Esophagus muscularis mucosa (tissue), 4 donors: ENCODE data around the gene MAGIX. TPM values are rescaled to one million over a fixed set of nuclear protein-coding genes. Genes with fewer than 3 reads are reported as not detected.
"Not testable (repeated sequence)": the region's sequence is repeated elsewhere in the genome, so short reads cannot be mapped to it uniquely, and the experiment has no call there.

ENCODE experiments used
- DNase-seq: peaks from one replicate; pipeline ENCODE4 v3.0.0-alpha.2; 2017; ENCODE audit errors: extremely low spot score
- H3K27ac ChIP-seq, 4 donors: fragments of 200-600 bp; sonication (generic); replicated peaks in 1 of 4; 1 replicate in 3 of 4; 2 replicates in 1 of 4; pipeline ENCODE4 v1.5.1; 2016 to 2019; ENCODE audit warnings: mild to moderate bottlenecking in 1 of 4
- H3K27me3 ChIP-seq, 4 donors: fragments of 200-600 bp; sonication (generic); one replicate each; pipeline versions ENCODE4 v1.5.1 to v1.6.0; 2016 to 2019
- H3K36me3 ChIP-seq, 4 donors: fragments of 200-600 bp; sonication (generic); one replicate each; pipeline ENCODE4 v1.5.1; 2016 to 2019
- H3K4me1 ChIP-seq, 4 donors: fragments of 200-600 bp; sonication (generic); one replicate each; pipeline ENCODE4 v1.5.1; 2016 to 2019
- H3K4me3 ChIP-seq, 4 donors: fragments of 200-600 bp; sonication (generic); 1 replicate in 2 of 4; 2 replicates in 2 of 4; pipeline ENCODE4 v1.5.1; 2016 to 2019; ENCODE audit warnings: mild to moderate bottlenecking in 4 of 4, moderate library complexity in 1 of 4
- H3K9me3 ChIP-seq, 4 donors: fragments of 200-600 bp; sonication (generic); 1 replicate in 3 of 4; 2 replicates in 1 of 4; pipeline ENCODE4 v1.5.1; 2016 to 2019
- CTCF ChIP-seq, 3 experiments: fragments of 200-600 bp in 2 of 3; fragments of 450-650 bp in 1 of 3; sonication (generic) in 2 of 3; IDR thresholded peaks; one replicate each; pipeline ENCODE4 v1.5.1; 2017 to 2019; ENCODE audit warnings: antibody characterized with exemption in 3 of 3, mild to moderate bottlenecking in 2 of 3, moderate library complexity in 1 of 3
- EP300 ChIP-seq: sonication (generic); formaldehyde crosslinking; IDR thresholded peaks from one replicate; pipeline ENCODE4 v1.6.1; 2017; ENCODE audit warnings: antibody characterized with exemption
- POLR2A ChIP-seq: fragments of 450-650 bp; IDR thresholded peaks from one replicate; pipeline ENCODE4 v1.6.1; 2017; ENCODE audit warnings: antibody characterized with exemption, moderate library complexity, mild to moderate bottlenecking, low read depth
- POLR2AphosphoS5 ChIP-seq, 2 donors: sonication (generic); formaldehyde crosslinking; IDR thresholded peaks; one replicate each; pipeline ENCODE4 v1.6.1; 2017; ENCODE audit warnings: antibody characterized with exemption in 2 of 2
- WGBS: methylation state at CpG from one replicate; pipeline ENCODE4 v1.1.5; 2018; 5-methylcytosine and 5-hydroxymethylcytosine counted together
- intact Hi-C: fragments of 100-400 bp; cut with DNase I; formaldehyde crosslinking; loops from one replicate; pipeline ENCODE4 v1.15.1; 2023
- total RNA-seq, 4 donors: library from RNA; depleted of rRNA; stranded (reverse); fragments of >200 nt; gene quantifications; one replicate each; pipeline versions ENCODE4 v1.1.0 to v1.2.1, GENCODE V29; 2016

Gene MAGIX
- total RNA-seq, 4 donors from 2014 or later: 1.5 to 4.2 (median 3.6) TPM

- WGBS: 86% methylated on average over 4 of the region's 4 CpGs
- no peak for DNase-seq
- intact Hi-C loops: no loop called here
- Histone ChIP-seq H3K9me3 (peaks cover 0 to 19% (median 0%) of the 10 kb centered on the region in 4 donors), H3K36me3 (no peaks in the 10 kb centered on the region), H3K4me1 (peaks cover 0 to 3% (median 0%) of the 10 kb centered on the region in 4 donors), H3K4me3 (no peak overlapping the region), H3K27ac (no peak overlapping the region), H3K27me3 (no peaks in the 10 kb centered on the region)
- TF ChIP-seq POLR2AphosphoS5 (IDR thresholded peaks at IDR 0.05) (no peak), EP300 (no peak), CTCF (IDR thresholded peaks at IDR 0.05) (no peak), POLR2A (no peak)
Observed at GRCh38 chrX:49139713-49140112, 22.8 kb upstream of the MAGIX start.

- H3K4me1 ChIP-seq, intact Hi-C loops, H3K27me3 ChIP-seq, H3K4me3 ChIP-seq, DNase-seq, H3K36me3 ChIP-seq, H3K27ac ChIP-seq: not testable (repeated sequence)
- WGBS: 57% methylated on average over 9 of the region's 9 CpGs
- peaks cover 0 to 19% (median 0%) of the 10 kb centered on the region in 4 donors for H3K9me3 ChIP-seq
- peak; percentile 36 to 59 (median 39) for TF ChIP-seq CTCF (IDR thresholded peaks at IDR 0.05)
Observed at GRCh38 chrX:49142264-49142663, 20.3 kb upstream of the MAGIX start.

- intact Hi-C loops, DNase-seq, H3K4me1 ChIP-seq, H3K27me3 ChIP-seq, H3K27ac ChIP-seq, H3K36me3 ChIP-seq, H3K4me3 ChIP-seq: not testable (repeated sequence)
- WGBS: 77% methylated on average over 7 of the region's 7 CpGs
- peaks cover 0 to 19% (median 0%) of the 10 kb centered on the region in 4 donors for H3K9me3 ChIP-seq
Observed at GRCh38 chrX:49143154-49143553, 19.4 kb upstream of the MAGIX start.

GRCh38 chrX:49147282-49147681 lies 15.3 kb upstream of the MAGIX start:
- Histone ChIP-seq H3K27ac (no peak overlapping the region), H3K27me3 (no peaks in the 10 kb centered on the region), H3K4me3 (no peak overlapping the region), H3K9me3 (no peaks in the 10 kb centered on the region), H3K4me1 (no peaks in the 10 kb centered on the region), H3K36me3 (no peaks in the 10 kb centered on the region)
- WGBS: 94% methylated on average over 7 of the region's 8 CpGs
- intact Hi-C loops: no loop called here
- no peak for DNase-seq
- TF ChIP-seq CTCF (IDR thresholded peaks at IDR 0.05): no peak
- no peak for TF ChIP-seq POLR2AphosphoS5 (IDR thresholded peaks at IDR 0.05)
- no peak for TF ChIP-seq POLR2A
- no peak for TF ChIP-seq EP300

GRCh38 chrX:49147936-49148335 lies 14.6 kb upstream of the MAGIX start:
- no peaks in the 10 kb centered on the region for H3K36me3 ChIP-seq
- H3K4me3 ChIP-seq: no peak overlapping the region
- H3K4me1 ChIP-seq: no peaks in the 10 kb centered on the region
- TF ChIP-seq POLR2AphosphoS5 (IDR thresholded peaks at IDR 0.05): no peak
- no peak for TF ChIP-seq POLR2A
- no peak for TF ChIP-seq CTCF (IDR thresholded peaks at IDR 0.05)
- no peak for TF ChIP-seq EP300
- no peaks in the 10 kb centered on the region for H3K27me3 ChIP-seq
- no peak for DNase-seq
- H3K9me3 ChIP-seq: no peaks in the 10 kb centered on the region
- intact Hi-C loops: no loop called here
- no peak overlapping the region for H3K27ac ChIP-seq
- 92% methylated on average over 13 of the region's 13 CpGs for WGBS

GRCh38 chrX:49148390-49149100 lies 14.0 kb upstream of the MAGIX start:
- 78% methylated on average over 20 of the region's 21 CpGs for WGBS
- H3K27ac ChIP-seq, intact Hi-C loops: not testable (repeated sequence)

GRCh38 chrX:49149291-49149690 lies 13.3 kb upstream of the MAGIX start:
- H3K36me3 ChIP-seq, H3K4me3 ChIP-seq, DNase-seq, intact Hi-C loops, H3K4me1 ChIP-seq, H3K27ac ChIP-seq, H3K27me3 ChIP-seq, H3K9me3 ChIP-seq: not testable (repeated sequence)
- 86% methylated on average over 13 of the region's 14 CpGs for WGBS

More at GRCh38 chrX:49148390-49149100, 14.0 kb upstream of the MAGIX start:
- not testable (repeated sequence) for DNase-seq, H3K4me3 ChIP-seq, H3K27me3 ChIP-seq, H3K9me3 ChIP-seq, H3K36me3 ChIP-seq, H3K4me1 ChIP-seq
